HK-2 (cell line): ENCODE data around the gene NTNG1.

ENCODE experiments used
- DNase-seq: peaks from one replicate; pipeline ENCODE4 v3.0.0-alpha.2; 2018; ENCODE audit not compliant: unreplicated experiment

NTNG1 gene

DNA sequence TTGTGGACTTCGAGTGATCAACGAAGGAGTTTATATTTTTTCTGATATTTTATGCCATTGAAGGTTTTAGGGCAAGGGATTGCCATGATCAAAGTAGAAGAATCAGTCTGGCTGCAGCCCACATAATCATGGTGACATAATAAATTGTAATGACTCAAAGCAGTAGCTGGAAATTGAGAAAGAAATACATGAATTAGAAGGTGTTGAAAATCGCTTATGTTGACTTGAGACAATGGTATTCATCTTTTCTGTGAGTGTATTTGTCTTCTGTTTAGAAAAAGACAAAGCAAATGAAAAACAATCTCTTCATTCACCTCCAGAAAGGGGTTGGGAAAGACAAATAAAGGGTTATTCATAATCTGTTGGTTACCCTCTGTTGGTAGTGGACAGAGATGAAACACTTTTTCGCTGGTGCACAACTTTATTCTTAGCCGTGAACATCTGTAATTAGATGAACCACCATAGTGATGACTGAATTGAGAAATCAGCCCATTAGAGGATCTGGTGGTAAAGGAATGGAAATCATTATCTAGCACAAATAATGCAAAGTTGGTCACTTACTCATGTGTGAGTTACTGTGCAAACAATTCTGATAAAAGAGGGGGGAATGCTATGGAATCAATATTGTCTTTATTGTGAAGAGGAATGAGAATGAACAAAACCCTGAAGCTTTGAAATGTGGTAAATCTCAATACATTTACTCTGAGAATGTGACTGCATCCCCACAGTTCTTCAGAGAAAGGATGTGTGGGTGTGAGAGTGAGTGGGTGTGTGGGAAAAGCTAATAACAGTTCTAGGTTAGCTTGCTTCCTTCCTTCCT, 121.8 kb downstream of the NTNG1 start:
- DNase-seq = no peak

GRCh38 chr1:107263291-107263915, 122.6 kb downstream of the NTNG1 start:
- DNase-seq = no peak

DNA sequence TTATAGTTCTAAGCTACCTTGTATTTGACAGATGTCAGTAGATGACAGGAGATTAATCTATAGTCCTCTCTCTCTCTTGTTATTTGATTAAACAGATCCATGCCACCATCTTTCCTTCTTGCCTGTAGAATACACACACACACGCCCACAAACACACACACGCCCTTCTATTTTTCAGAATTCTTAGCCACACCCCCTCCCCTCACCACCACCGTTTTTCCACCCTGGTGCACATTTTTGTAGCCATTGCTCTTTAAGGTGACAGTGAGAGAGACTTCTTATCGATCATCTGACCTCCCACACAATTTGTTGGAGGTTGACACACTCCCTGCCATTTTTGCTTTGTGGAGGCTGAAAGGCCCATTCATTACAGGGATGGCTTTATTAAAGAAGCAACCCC, 123.2 kb downstream of the NTNG1 start:
- no peak for DNase-seq

- DNase-seq = no peak
These were observed 123.7 kb downstream of the NTNG1 start for GRCh38 chr1:107264561-107264960.

- DNase-seq = no peak
These were observed 126.7 kb downstream of the NTNG1 start for GRCh38 chr1:107267489-107267888.

DNA sequence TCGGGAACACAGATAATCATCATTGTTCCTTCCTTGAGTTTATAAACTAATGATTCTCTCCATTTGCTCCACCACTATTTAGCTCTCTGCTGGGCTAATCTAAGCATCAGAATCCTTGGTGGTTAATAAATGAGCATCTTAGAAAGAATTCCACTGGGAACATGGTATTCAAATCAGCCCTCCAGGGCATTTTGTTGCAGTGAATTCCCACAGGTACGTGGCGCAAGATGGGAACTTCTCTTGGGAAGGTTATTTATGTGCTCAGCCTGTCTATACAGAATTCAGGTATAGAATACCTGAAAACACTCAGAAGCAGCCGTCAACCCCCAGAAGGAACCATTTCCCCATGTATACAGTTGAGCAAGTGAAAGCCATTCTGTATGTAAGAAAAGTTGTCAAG, 131.5 kb downstream of the NTNG1 start:
- DNase-seq = no peak

GRCh38 chr1:107273515-107273914, 132.7 kb downstream of the NTNG1 start:
- no peak for DNase-seq

DNA sequence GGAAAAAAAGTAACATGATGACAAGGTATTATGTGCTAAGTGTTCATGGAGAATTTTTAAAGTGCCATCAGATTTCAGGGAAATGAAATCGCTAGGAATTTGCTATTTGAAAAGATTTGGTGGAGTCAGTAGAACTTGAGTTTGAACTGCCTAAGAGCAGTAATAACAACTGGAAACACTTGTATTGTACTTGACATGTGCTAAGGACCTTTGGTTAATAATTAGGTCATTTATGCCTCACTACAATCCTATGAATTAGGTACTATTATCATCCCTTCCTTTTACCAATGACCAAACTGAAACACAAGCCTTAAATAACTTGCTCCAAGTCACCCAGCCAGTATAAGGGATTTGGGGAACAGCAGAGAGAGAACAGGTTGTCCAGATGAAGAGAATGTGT, 133.4 kb downstream of the NTNG1 start:
- DNase-seq = no peak

DNA sequence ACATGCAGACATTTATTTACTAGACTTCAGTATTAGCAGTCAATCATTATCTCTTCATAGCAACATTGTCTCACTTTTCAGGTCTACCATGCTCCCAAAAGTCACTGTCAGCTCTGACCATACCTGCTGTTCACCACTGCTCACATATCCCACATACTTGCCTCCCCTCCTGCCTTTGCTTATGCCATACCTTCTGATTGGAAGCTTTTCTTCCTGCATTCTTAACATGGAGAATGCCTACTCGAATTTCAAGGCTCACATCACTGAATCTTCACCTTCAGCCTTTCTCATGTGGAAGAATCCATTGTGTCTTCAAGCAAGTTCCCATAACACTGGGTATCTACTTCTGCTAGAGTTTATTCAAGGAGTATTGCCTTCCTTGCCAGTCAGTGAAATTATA, 135.4 kb downstream of the NTNG1 start:
- no peak for DNase-seq

DNA sequence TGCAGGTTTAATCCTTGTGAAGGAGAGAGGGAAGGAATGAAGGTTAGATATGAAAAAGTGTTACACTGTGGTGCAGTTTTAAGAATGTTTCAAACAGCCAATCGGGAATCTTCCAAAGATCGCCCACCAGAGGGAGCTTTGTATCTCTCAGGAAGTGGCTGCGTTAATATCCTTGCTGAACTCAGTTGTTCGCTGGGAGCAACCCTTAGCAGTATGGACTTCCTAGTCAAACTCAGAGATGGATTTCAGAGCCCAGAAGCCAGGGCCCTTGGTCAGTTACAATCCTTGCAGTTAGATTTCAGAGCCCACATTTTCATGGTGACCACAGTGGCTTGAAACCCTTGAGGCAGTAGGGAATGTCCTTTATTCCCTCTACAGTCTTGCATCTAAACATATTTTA, 136.2 kb downstream of the NTNG1 start:
- peak; percentile 16 for DNase-seq

- DNase-seq = no peak
These were observed 145.3 kb downstream of the NTNG1 start for GRCh38 chr1:107286125-107286524.

- no peak for DNase-seq
These were observed 151.1 kb downstream of the NTNG1 start for GRCh38 chr1:107291987-107292386.

- no peak for DNase-seq
These were observed 153.2 kb downstream of the NTNG1 start for GRCh38 chr1:107293901-107294613.

DNA sequence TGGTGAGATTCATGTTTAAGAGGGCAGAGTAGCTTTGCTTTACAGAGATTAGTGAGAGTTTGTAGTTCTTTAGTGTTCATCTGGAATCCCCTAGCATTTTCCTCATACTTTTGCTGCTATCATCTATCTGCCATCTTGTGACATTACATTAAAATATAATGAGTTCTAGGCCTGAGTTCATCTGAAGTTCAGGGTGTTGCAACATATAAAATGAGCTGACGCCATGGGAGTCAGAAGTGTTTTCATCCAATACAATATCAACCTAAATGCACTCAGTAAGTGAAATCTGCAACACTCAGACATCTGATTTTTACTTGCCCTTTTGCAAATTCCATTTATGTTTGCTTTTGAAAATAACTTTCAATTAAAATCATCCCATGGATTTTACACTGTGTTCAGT, 153.8 kb downstream of the NTNG1 start:
- DNase-seq = no peak

DNA sequence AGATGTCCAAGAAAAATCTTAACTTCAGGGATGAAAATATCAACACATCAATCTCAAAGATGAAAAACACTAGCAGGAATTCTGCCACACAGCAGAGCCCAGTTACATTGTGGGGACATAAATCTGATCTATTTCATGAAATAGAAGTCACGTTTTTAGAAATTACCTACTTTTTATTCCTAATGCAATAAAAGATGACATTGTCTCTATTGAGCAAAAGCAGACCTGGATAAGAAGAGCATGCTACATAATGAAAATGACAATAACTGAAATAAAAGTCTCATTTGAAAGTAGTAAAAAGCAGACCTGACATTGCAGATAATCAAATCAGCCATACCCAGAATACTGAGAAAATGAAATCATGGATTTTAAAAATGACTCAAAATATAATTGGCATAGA, 156.8 kb downstream of the NTNG1 start:
- DNase-seq = no peak

- no peak for DNase-seq
These were observed 157.7 kb downstream of the NTNG1 start for GRCh38 chr1:107298526-107298925.

- DNase-seq = no peak
These were observed 158.7 kb downstream of the NTNG1 start for GRCh38 chr1:107299521-107299920.

DNA sequence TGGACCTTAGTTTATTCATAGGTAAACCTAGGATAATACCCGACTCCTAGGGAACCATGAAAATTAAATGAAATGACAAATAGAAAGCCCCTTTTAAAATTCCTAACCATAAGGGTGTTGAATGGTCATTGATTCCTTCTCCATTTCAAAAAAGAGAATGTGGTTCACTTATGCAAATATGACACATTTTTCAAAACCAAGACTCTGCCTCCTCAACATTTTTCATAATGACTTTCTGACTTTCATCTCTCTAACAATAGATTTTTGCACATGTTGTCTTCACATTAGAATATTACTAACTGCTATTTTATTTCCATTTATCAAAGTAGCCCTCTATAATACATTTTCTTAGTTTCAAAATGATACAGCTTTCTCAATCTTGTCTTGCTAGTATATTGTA, 169.1 kb downstream of the NTNG1 start:
- DNase-seq = no peak

GRCh38 chr1:107315652-107316051, 174.8 kb downstream of the NTNG1 start:
- DNase-seq = no peak

- DNase-seq = no peak
These were observed 178.1 kb downstream of the NTNG1 start for GRCh38 chr1:107318932-107319331.

GRCh38 chr1:107323784-107324183, 182.9 kb downstream of the NTNG1 start:
- DNase-seq = no peak

DNA sequence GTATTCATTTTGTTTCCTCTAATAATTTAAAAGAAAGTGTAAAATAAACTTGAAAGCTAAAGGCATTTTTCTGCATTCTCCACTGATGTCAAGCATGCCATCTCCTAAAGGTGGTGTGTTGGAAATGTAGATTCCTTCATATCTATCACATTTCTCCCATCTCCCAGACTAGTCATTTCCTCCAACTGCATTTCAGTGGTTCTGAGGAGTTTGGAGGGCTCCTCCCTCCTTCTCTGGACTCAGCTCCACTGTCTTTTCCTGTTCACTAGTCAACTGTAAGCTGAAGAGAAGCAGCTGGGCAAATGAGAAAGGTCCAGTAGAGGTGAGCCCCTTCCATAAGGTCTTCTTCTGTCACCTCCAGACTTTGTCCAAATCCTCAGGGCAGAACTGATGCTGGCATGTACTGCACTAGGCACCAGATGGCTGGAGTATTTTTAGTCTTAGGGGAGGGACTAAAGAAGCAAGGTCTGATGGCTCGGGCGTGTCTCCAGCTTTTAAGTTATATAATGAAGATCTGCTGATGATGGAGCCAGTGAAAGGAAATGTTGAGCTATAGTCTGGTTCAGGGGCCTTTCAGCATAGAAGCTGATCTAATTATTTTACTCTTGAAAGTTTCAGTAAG, 186.1 kb downstream of the NTNG1 start:
- DNase-seq = no peak
